RWPE2 (cell line): Measurements from ENCODE around the gene MAP2K1.

ENCODE experiments used
- ATAC-seq: fragments of 200-7000 bp; cut with Tn5 transposase; 3 replicates; pipeline ENCODE4 v1.9.1; 2021; ENCODE audit warnings: low read depth
- DNase-seq: peaks from one replicate; pipeline ENCODE4 v3.0.0-alpha.2; 2020; ENCODE audit warnings: low spot score
- H3K27ac ChIP-seq: fragments of 450-650 bp; 2 replicates; pipeline ENCODE4 v1.5.1; 2017; ENCODE audit warnings: mild to moderate bottlenecking; ENCODE audit not compliant: poor library complexity, severe bottlenecking
- H3K27me3 ChIP-seq: fragments of 250-450 bp; sonication (Bioruptor Pico); 2 replicates; pipeline ENCODE4 v1.5.1; 2021; ENCODE audit warnings: mild to moderate bottlenecking, moderate library complexity; ENCODE audit not compliant: insufficient read depth, poor library complexity, severe bottlenecking
- H3K36me3 ChIP-seq: fragments of 250-450 bp; sonication (Bioruptor Pico); 2 replicates; pipeline ENCODE4 v1.5.1; 2020; ENCODE audit warnings: low read depth, mild to moderate bottlenecking, moderate library complexity
- H3K4me1 ChIP-seq: fragments of 250-450 bp; sonication (Bioruptor Pico); 2 replicates; pipeline ENCODE4 v1.5.1; 2021; ENCODE audit warnings: mild to moderate bottlenecking, moderate library complexity; ENCODE audit not compliant: insufficient read depth, poor library complexity, severe bottlenecking
- H3K4me3 ChIP-seq: fragments of 250-450 bp; sonication (Bioruptor Pico); 2 replicates; pipeline ENCODE4 v1.5.1; 2021; ENCODE audit warnings: mild to moderate bottlenecking, moderate library complexity; ENCODE audit not compliant: severe bottlenecking
- H3K9me3 ChIP-seq: fragments of 250-450 bp; sonication (Bioruptor Pico); 2 replicates; pipeline ENCODE4 v1.5.1; 2021; ENCODE audit warnings: mild to moderate bottlenecking, moderate library complexity; ENCODE audit not compliant: severe bottlenecking
- TF ChIP-seq, protein P1 (sequence below): fragments of 450-650 bp; IDR thresholded peaks from one replicate; pipeline ENCODE4 v1.5.1; 2017; ENCODE audit warnings: mild to moderate bottlenecking, moderate library complexity; ENCODE audit not compliant: poor library complexity, severe bottlenecking

MAP2K1 gene

GRCh38 chr15:66394915-66395314 is 8.2 kb downstream of the MAP2K1 start:
- no peak for DNase-seq
- peak overlapping the region; percentile 97 for H3K27ac ChIP-seq
- H3K9me3 ChIP-seq: no peaks in the 10 kb centered on the region
- TF ChIP-seq, protein P1, sequence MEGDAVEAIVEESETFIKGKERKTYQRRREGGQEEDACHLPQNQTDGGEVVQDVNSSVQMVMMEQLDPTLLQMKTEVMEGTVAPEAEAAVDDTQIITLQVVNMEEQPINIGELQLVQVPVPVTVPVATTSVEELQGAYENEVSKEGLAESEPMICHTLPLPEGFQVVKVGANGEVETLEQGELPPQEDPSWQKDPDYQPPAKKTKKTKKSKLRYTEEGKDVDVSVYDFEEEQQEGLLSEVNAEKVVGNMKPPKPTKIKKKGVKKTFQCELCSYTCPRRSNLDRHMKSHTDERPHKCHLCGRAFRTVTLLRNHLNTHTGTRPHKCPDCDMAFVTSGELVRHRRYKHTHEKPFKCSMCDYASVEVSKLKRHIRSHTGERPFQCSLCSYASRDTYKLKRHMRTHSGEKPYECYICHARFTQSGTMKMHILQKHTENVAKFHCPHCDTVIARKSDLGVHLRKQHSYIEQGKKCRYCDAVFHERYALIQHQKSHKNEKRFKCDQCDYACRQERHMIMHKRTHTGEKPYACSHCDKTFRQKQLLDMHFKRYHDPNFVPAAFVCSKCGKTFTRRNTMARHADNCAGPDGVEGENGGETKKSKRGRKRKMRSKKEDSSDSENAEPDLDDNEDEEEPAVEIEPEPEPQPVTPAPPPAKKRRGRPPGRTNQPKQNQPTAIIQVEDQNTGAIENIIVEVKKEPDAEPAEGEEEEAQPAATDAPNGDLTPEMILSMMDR: no peak
- ATAC-seq: no peak
- H3K4me1 ChIP-seq: peaks cover 21% of the 10 kb centered on the region
- H3K4me3 ChIP-seq: no peak overlapping the region
- peaks cover 55% of the 10 kb centered on the region for H3K36me3 ChIP-seq
- H3K27me3 ChIP-seq: no peaks in the 10 kb centered on the region

DNA sequence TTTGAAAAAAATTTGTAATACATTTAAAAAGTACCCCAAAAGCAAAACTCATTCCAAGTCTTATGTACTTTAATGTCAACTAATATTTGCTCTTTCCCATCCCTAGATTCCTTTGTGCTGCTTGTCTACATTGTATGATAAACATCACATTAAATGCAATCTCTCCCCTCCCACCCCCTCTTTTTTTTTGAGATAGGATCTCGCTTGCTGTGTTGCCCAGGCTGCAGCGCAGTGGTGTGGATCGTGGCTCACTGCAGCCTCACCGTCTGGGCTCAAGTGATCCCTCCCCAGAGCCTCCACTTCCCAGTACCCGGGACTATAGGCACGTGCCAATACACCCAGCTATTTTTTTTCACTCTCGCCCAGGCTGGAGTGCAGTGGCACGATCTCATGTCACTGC is 12.6 kb downstream of the MAP2K1 start:
- H3K27ac ChIP-seq: peak overlapping the region; percentile 55
- H3K9me3 ChIP-seq: no peaks in the 10 kb centered on the region
- TF ChIP-seq, protein P1: no peak
- ATAC-seq: no peak
- no peak for DNase-seq
- H3K4me1 ChIP-seq: peaks cover 28% of the 10 kb centered on the region
- H3K4me3 ChIP-seq: no peak overlapping the region
- no peaks in the 10 kb centered on the region for H3K27me3 ChIP-seq
- peaks cover 59% of the 10 kb centered on the region for H3K36me3 ChIP-seq

GRCh38 chr15:66400351-66400774 is 13.7 kb downstream of the MAP2K1 start:
- ATAC-seq (peak; percentile 69), DNase-seq (no peak)
- H3K27ac ChIP-seq: peak overlapping the region; percentile 55
- peaks cover 49% of the 10 kb centered on the region for H3K36me3 ChIP-seq
- H3K4me3 ChIP-seq: no peak overlapping the region
- H3K4me1 ChIP-seq: peaks cover 34% of the 10 kb centered on the region
- H3K27me3 ChIP-seq: no peaks in the 10 kb centered on the region
- TF ChIP-seq, protein P1: no peak
- no peaks in the 10 kb centered on the region for H3K9me3 ChIP-seq

DNA sequence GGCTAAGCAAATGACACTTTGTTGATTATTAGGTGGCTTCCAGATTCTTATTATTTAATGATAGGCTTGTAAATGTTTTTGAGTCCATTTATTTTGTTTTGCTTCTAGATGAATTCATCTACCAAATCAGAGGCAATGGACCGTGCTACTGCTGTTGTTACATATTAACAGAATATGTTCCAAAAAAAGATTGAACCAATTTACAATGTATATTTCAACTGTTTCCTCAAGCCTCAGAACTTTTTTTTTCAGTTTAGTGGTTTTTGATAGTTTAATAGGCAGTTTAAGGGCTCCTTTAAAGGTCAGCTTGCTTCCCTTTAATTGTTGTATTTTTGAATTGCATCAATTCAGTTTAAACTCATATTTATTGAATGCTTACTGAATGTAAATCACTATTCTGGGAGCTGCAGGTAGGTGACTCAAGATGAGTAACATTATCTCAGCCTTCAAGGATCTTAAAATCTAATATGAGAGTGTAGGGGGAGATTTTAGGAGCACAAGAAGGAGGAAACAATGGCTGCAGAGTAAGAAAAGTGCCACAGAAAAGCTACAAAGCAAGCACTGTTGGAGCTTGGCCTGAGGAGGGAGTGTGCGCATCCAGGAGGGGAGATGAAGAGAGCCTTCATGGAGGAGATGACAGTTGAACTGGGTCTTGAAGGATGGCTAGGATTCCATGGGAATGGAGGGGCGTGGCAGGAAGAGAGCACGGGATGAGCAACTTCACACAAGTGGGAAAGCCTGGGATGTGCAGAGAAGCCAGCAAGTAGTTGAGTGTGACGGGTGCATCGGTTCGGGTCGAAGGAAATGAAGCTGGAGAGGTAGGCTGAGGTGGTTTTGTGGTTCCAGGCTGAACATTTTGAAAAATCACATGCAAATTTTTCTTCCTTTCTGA is 14.7 kb downstream of the MAP2K1 start:
- Histone ChIP-seq H3K4me1 (peaks cover 36% of the 10 kb centered on the region), H3K36me3 (peaks cover 39% of the 10 kb centered on the region), H3K27ac (peak overlapping the region; percentile 55), H3K4me3 (no peak overlapping the region), H3K27me3 (no peaks in the 10 kb centered on the region), H3K9me3 (no peaks in the 10 kb centered on the region)
- peak; percentile 85 for ATAC-seq
- TF ChIP-seq, protein P1: no peak
- DNase-seq: no peak

- Histone ChIP-seq H3K27me3 (no peaks in the 10 kb centered on the region), H3K9me3 (no peaks in the 10 kb centered on the region), H3K4me1 (peaks cover 36% of the 10 kb centered on the region), H3K27ac (no peak overlapping the region), H3K36me3 (peaks cover 31% of the 10 kb centered on the region), H3K4me3 (no peak overlapping the region)
- no peak for ATAC-seq
- TF ChIP-seq, protein P1: no peak
- no peak for DNase-seq
Observed at GRCh38 chr15:66402761-66403284, 16.1 kb downstream of the MAP2K1 start.
